ENCODE measurements around the gene SFI1. TPM values are rescaled to one million over a fixed set of nuclear protein-coding genes. Genes with fewer than 3 reads are reported as not detected.

SFI1 gene
- total RNA-seq, 1 donor from 2014 or later: 11.5 TPM

DNA sequence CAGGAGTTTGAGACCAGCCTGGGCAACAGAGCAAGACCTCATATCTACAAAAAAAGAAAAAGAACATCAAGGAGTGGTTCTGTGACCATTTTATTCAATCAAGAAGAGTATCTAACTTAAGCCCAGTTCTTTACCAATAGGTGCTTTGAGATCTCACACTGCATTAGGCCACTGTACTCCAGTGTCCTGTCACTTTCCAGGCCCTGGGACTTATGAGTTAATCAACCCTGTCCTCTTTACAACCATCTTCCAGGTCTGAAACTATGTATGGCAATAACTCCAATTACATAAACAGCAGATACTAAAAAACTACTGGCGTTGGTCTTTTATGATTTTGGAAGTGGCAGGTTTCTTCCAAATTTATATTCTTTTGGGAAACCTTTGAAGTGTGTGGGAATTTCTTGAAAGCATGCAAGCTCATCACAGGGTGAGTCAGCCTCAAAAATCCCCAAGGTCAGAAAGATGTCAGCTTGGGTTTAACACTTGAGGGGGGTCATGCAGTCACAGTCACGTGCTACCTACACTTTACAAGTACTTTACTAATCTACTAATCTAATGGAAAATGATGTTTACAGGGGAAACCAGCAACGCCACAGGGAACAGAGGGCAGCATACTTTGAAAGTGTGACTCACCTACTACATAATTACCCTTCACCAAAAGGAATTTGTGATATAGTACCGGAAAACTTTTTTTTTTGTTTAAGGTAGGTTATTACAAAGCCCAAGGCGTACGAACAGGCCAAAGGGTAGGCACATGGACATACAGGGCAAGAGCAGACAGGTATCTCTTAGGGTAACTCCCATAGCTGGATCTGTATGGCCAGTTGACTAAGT is 150.1 kb downstream of the SFI1 start:
- no peak overlapping the region for H3K4me3 ChIP-seq (ENCODE audit: low read length in 3 of 3)
- H3K9ac ChIP-seq (ENCODE audit: low read depth in 1 of 3, low read length in 3 of 3): no peak overlapping the region
- H3K4me1 ChIP-seq (ENCODE audit: control insufficient read depth in 3 of 3, insufficient read depth in 3 of 3, low read length in 3 of 3): peaks cover 0 to under 1% (median under 1%) of the 10 kb centered on the region in 3 donors
- H3K27ac ChIP-seq (ENCODE audit: low read depth, low read length): no peak overlapping the region
- no peaks in the 10 kb centered on the region for H3K9me3 ChIP-seq (ENCODE audit: control insufficient read depth in 3 of 3, low read length in 3 of 3)
- H3K27me3 ChIP-seq (ENCODE audit: control insufficient read depth in 3 of 3, insufficient read depth in 3 of 3, low read length in 3 of 3): no peaks in the 10 kb centered on the region
- peaks cover 2 to 26% (median 22%) of the 10 kb centered on the region in 3 donors for H3K36me3 ChIP-seq (ENCODE audit: control insufficient read depth in 3 of 3, insufficient read depth in 3 of 3, low read length in 3 of 3)

DNA sequence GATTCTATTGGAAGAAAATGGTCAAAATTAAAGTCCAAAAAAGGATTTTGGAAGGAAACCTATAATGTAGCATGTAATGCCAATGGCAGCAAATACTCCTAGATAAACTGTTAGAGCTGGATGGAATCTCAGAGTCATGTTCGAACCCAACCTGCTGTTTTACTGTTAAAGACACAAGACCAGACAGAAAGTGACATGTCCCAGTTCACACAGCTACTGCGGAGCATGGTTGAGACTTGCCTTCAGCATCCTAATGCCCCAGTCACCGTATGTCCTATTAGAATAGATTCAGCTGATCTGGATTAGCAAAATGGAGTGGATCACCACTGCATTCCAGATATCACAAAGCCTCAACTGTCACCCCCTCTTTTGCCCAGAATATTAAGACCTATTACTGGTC is 150.7 kb downstream of the SFI1 start:
- no peaks in the 10 kb centered on the region for H3K27me3 ChIP-seq (ENCODE audit: control insufficient read depth in 3 of 3, insufficient read depth in 3 of 3, low read length in 3 of 3)
- no peak overlapping the region for H3K4me3 ChIP-seq (ENCODE audit: low read length in 3 of 3)
- peaks cover 0 to 1% (median 0%) of the 10 kb centered on the region in 3 donors for H3K4me1 ChIP-seq (ENCODE audit: control insufficient read depth in 3 of 3, insufficient read depth in 3 of 3, low read length in 3 of 3)
- no peak overlapping the region for H3K27ac ChIP-seq (ENCODE audit: low read depth, low read length)
- H3K9me3 ChIP-seq (ENCODE audit: control insufficient read depth in 3 of 3, low read length in 3 of 3): no peaks in the 10 kb centered on the region
- H3K9ac ChIP-seq (ENCODE audit: low read depth in 1 of 3, low read length in 3 of 3): no peak overlapping the region
- H3K36me3 ChIP-seq (ENCODE audit: control insufficient read depth in 3 of 3, insufficient read depth in 3 of 3, low read length in 3 of 3): peaks cover 2 to 25% (median 22%) of the 10 kb centered on the region in 3 donors

DNA sequence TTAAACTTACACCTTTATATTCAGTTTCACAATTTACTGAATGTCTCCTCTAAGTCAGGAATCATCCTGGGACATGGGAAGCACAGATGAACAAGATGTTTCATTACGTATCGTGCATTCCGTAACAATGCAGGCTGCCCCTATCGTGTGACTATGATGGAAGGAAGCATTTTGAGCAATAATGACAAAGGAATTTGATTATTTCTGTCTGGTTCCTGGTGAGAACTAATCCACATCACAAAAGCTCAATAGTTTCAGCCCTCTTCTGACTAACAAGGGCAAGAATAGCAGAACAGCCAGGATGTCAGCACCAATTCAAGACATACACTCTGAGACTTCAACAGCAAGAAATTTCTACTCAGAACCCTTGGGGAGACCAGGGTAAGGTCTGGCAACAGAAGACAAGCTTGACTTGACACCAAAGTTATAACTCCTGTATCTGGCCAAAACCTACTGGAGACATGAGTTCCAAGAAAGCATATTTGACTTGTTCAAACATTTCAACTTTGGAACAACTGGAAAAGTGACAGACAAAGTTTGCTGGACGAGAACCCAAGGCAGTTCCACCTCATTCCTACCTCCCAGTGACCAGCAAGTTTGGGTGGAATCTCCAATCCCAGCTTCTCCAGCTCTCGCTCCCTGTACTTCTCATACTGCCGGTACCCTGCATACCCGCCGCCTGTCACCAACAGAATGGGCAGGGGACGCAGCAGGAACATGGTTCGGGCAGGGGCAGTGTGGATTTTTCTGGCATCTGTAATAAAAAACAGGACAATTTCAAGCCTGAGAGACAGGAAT is 151.4 kb downstream of the SFI1 start:
- no peak overlapping the region for H3K27ac ChIP-seq (ENCODE audit: low read depth, low read length)
- H3K4me1 ChIP-seq (ENCODE audit: control insufficient read depth in 3 of 3, insufficient read depth in 3 of 3, low read length in 3 of 3): peaks cover 0 to 3% (median 2%) of the 10 kb centered on the region in 3 donors
- no peak overlapping the region for H3K9ac ChIP-seq (ENCODE audit: low read depth in 1 of 3, low read length in 3 of 3)
- no peaks in the 10 kb centered on the region for H3K27me3 ChIP-seq (ENCODE audit: control insufficient read depth in 3 of 3, insufficient read depth in 3 of 3, low read length in 3 of 3)
- no peak overlapping the region for H3K4me3 ChIP-seq (ENCODE audit: low read length in 3 of 3)
- H3K9me3 ChIP-seq (ENCODE audit: control insufficient read depth in 3 of 3, low read length in 3 of 3): no peaks in the 10 kb centered on the region
- H3K36me3 ChIP-seq (ENCODE audit: control insufficient read depth in 3 of 3, insufficient read depth in 3 of 3, low read length in 3 of 3): peaks cover 2 to 25% (median 22%) of the 10 kb centered on the region in 3 donors

DNA sequence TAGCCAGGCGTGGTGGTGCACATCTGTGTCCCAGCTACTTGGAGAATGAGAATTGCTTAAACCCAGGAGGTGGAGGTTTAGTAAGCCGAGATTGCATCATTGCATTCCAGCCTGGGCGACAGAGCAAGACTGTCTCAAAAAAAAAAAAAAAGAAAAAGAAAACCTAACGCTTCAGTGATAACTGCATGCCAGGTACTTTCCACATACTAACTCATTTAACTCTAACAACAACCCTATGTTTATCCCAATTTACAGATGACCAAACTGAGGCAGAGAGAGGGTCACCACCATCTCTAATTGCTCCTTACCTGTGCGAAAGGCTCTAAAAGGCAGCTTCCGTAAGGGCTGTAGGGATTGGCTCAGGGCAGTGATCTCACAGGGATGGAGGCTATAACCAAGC is 154.1 kb downstream of the SFI1 start:
- Histone ChIP-seq H3K4me1 (ENCODE audit: control insufficient read depth in 3 of 3, insufficient read depth in 3 of 3, low read length in 3 of 3) (peaks cover 14 to 19% (median 18%) of the 10 kb centered on the region in 3 donors), H3K27me3 (ENCODE audit: control insufficient read depth in 3 of 3, insufficient read depth in 3 of 3, low read length in 3 of 3) (no peaks in the 10 kb centered on the region), H3K27ac (ENCODE audit: low read depth, low read length) (no peak overlapping the region), H3K36me3 (ENCODE audit: control insufficient read depth in 3 of 3, insufficient read depth in 3 of 3, low read length in 3 of 3) (peaks cover 0 to 22% (median 22%) of the 10 kb centered on the region in 3 donors), H3K4me3 (ENCODE audit: low read length in 3 of 3) (no peak overlapping the region), H3K9me3 (ENCODE audit: control insufficient read depth in 3 of 3, low read length in 3 of 3) (no peaks in the 10 kb centered on the region), H3K9ac (ENCODE audit: low read depth in 1 of 3, low read length in 3 of 3) (no peak overlapping the region)

DNA sequence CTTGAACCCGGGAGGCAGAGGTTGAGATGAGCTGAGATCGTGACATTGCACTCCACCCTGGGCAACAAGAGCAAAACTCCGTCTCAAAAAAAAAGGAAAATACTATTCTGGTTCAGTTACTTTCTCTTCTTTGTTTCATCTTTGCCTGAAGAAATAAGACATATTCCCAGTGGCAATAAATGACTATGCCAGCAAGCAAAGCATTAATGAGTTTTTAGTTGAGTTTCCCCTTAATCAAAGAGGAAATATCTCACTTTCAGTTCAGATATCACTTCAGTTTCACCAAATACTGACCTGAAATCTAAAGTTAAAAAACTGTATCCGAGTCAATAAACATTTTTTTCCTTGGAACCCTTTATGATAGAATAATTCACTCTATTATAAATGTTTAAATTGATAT is 155.3 kb downstream of the SFI1 start:
- Histone ChIP-seq H3K27me3 (ENCODE audit: control insufficient read depth in 3 of 3, insufficient read depth in 3 of 3, low read length in 3 of 3) (no peaks in the 10 kb centered on the region), H3K27ac (ENCODE audit: low read depth, low read length) (no peak overlapping the region), H3K4me3 (ENCODE audit: low read length in 3 of 3) (no peak overlapping the region)

DNA sequence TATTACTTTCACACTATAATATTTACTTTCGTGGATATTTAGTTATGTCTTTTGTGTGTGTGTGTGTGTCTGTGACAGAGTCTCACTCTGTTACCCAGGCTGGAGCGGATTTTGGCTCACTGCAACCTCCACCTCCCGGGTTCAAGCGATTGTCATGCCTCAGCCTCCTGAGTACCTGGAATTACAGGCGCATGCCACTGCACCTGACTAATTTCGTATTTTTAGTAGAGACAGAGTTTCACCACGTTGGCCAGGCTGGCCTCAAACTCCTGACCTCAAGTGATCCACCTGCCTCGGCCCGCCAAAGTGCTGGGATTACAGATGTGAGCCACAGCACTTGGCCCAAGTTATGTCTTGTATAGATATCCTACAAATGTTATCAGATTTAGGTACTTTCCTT is 155.8 kb downstream of the SFI1 start:
- Histone ChIP-seq H3K9me3 (ENCODE audit: control insufficient read depth in 3 of 3, low read length in 3 of 3) (no peaks in the 10 kb centered on the region), H3K4me1 (ENCODE audit: control insufficient read depth in 3 of 3, insufficient read depth in 3 of 3, low read length in 3 of 3) (peaks cover 14 to 19% (median 18%) of the 10 kb centered on the region in 3 donors), H3K27ac (ENCODE audit: low read depth, low read length) (peak overlapping the region; percentile 19), H3K36me3 (ENCODE audit: control insufficient read depth in 3 of 3, insufficient read depth in 3 of 3, low read length in 3 of 3) (peaks cover 0 to 12% (median 10%) of the 10 kb centered on the region in 3 donors), H3K27me3 (ENCODE audit: control insufficient read depth in 3 of 3, insufficient read depth in 3 of 3, low read length in 3 of 3) (no peaks in the 10 kb centered on the region), H3K9ac (ENCODE audit: low read depth in 1 of 3, low read length in 3 of 3) (no peak overlapping the region), H3K4me3 (ENCODE audit: low read length in 3 of 3) (no peak overlapping the region)

More for the DNA sequence above, 155.3 kb downstream of the SFI1 start:
- no peaks in the 10 kb centered on the region for H3K9me3 ChIP-seq (ENCODE audit: control insufficient read depth in 3 of 3, low read length in 3 of 3)
- H3K36me3 ChIP-seq (ENCODE audit: control insufficient read depth in 3 of 3, insufficient read depth in 3 of 3, low read length in 3 of 3): peaks cover 0 to 16% (median 15%) of the 10 kb centered on the region in 3 donors
- peaks cover 14 to 19% (median 18%) of the 10 kb centered on the region in 3 donors for H3K4me1 ChIP-seq (ENCODE audit: control insufficient read depth in 3 of 3, insufficient read depth in 3 of 3, low read length in 3 of 3)
- H3K9ac ChIP-seq (ENCODE audit: low read depth in 1 of 3, low read length in 3 of 3): no peak overlapping the region

DNA sequence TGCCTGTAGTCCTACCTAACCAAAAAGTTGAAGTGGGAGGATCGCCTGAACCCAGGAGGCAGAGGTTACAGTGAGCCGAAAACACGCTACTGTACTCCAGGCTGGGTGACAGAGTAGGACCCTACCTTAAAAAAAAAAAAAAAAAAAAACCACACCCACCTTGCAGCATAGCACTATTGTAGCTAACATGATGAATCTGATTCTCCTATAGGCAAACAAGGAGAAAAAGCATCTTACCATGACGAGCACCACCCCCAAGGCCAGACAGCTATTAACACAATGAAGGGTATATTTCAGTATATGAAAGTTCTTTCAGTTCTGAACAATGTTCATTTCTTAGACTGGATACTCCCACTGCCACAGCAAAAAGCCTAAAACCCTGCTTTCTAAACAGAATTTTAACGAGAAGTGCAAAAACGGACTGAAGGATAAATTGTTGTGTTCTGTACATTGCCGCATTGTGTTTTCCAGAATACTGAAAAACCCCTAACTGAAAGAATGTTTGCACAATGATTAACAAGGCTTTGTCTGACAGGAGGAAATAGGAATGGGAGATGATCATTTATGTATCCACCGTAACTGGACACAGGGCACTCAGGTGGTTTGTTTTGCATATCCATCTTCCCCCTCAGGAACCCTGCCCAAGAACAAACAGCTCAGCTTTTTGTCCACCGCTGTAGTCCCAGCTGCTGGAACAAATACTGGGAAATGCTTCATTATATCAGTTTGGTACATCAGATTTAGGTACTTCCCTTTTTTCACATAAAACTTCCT is 156.8 kb downstream of the SFI1 start:
- Histone ChIP-seq H3K27ac (ENCODE audit: low read depth, low read length) (peak overlapping the region; percentile 54), H3K9ac (ENCODE audit: low read depth in 1 of 3, low read length in 3 of 3) (no peak overlapping the region), H3K9me3 (ENCODE audit: control insufficient read depth in 3 of 3, low read length in 3 of 3) (no peaks in the 10 kb centered on the region), H3K36me3 (ENCODE audit: control insufficient read depth in 3 of 3, insufficient read depth in 3 of 3, low read length in 3 of 3) (peaks cover 0 to 4% (median 3%) of the 10 kb centered on the region in 3 donors), H3K27me3 (ENCODE audit: control insufficient read depth in 3 of 3, insufficient read depth in 3 of 3, low read length in 3 of 3) (no peaks in the 10 kb centered on the region), H3K4me1 (ENCODE audit: control insufficient read depth in 3 of 3, insufficient read depth in 3 of 3, low read length in 3 of 3) (peaks cover 14 to 19% (median 18%) of the 10 kb centered on the region in 3 donors), H3K4me3 (ENCODE audit: low read length in 3 of 3) (no peak overlapping the region)

DNA sequence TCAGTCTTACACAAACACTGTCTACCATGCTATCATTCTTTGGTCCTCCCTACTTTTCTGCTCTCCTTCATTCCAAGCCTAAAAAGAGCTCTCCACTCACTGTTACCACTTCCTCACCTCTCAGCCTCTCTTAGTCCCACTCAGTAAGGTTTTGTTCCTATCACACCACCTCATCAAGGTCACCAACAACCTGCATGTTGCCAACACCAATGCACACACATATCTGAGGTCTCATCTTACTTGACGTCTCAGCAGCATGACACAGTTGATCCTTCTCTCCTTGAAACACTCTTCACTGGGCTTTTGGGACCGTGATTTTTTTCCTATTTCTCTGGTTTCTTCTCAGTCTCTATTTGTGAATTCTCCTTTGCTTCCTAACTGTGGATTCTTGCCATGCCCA is 157.6 kb downstream of the SFI1 start:
- H3K9ac ChIP-seq (ENCODE audit: low read depth in 1 of 3, low read length in 3 of 3): no peak overlapping the region
- peaks cover 14 to 19% (median 18%) of the 10 kb centered on the region in 3 donors for H3K4me1 ChIP-seq (ENCODE audit: control insufficient read depth in 3 of 3, insufficient read depth in 3 of 3, low read length in 3 of 3)
- peaks cover 0 to 4% (median 3%) of the 10 kb centered on the region in 3 donors for H3K36me3 ChIP-seq (ENCODE audit: control insufficient read depth in 3 of 3, insufficient read depth in 3 of 3, low read length in 3 of 3)
- no peak overlapping the region for H3K4me3 ChIP-seq (ENCODE audit: low read length in 3 of 3)
- H3K27ac ChIP-seq (ENCODE audit: low read depth, low read length): peak overlapping the region; percentile 54
- no peaks in the 10 kb centered on the region for H3K9me3 ChIP-seq (ENCODE audit: control insufficient read depth in 3 of 3, low read length in 3 of 3)
- H3K27me3 ChIP-seq (ENCODE audit: control insufficient read depth in 3 of 3, insufficient read depth in 3 of 3, low read length in 3 of 3): no peaks in the 10 kb centered on the region

DNA sequence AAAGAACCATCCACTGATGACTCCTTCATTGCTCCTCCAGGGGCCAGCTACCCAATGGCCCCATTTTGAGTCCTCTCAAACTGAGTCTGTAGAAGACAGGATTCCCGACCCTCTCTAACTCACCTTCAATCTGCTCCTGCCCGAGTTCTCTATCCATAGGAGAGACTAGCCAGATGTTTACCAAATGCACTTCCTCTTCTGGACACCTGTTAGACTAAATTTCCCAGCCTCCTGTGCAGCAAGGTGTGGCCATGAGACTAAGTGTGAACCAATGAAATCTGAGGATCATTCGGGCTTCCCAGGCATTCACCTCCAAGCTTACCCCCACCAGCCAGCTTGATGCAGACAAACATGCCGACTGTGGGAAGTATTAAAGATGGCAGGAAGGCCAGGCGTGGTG is 158.1 kb downstream of the SFI1 start:
- Histone ChIP-seq H3K9me3 (ENCODE audit: control insufficient read depth in 3 of 3, low read length in 3 of 3) (no peaks in the 10 kb centered on the region), H3K4me3 (ENCODE audit: low read length in 3 of 3) (peak overlapping the region in 1 of 3 donors; percentile 8), H3K27me3 (ENCODE audit: control insufficient read depth in 3 of 3, insufficient read depth in 3 of 3, low read length in 3 of 3) (no peaks in the 10 kb centered on the region), H3K4me1 (ENCODE audit: control insufficient read depth in 3 of 3, insufficient read depth in 3 of 3, low read length in 3 of 3) (peaks cover 14 to 19% (median 18%) of the 10 kb centered on the region in 3 donors), H3K9ac (ENCODE audit: low read depth in 1 of 3, low read length in 3 of 3) (no peak overlapping the region), H3K27ac (ENCODE audit: low read depth, low read length) (peak overlapping the region; percentile 54), H3K36me3 (ENCODE audit: control insufficient read depth in 3 of 3, insufficient read depth in 3 of 3, low read length in 3 of 3) (peaks cover 0 to 4% (median 3%) of the 10 kb centered on the region in 3 donors)
